Inflammatory macrophage treated with lipopolysaccharide for 1 hour (primary cell): ENCODE data around the gene GPX8.

Experiments
- DNase-seq, 2 donors: peaks; one replicate each; pipeline ENCODE4 v3.0.0-alpha.2; 2020 to 2022

Gene GPX8

GRCh38 chr5:55172937-55173686 is 13.1 kb downstream of the GPX8 start, which contains the start of gene CDC20B:
TSS of gene CDC20B (minus strand) at chr5:55173177. CDS start at chr5:55173000, 177 bp downstream.
- peak; percentile 74 to 80 for DNase-seq

GRCh38 chr5:55173687-55174230 is 13.8 kb downstream of the GPX8 start:
- no peak for DNase-seq

- DNase-seq: no peak
Observed at GRCh38 chr5:55175781-55176175, 15.8 kb downstream of the GPX8 start.

GRCh38 chr5:55176176-55176818 is 16.3 kb downstream of the GPX8 start:
- peak; percentile 25 to 50 for DNase-seq

GRCh38 chr5:55177078-55177477 is 17.1 kb downstream of the GPX8 start:
- DNase-seq: no peak

- no peak for DNase-seq
Observed at GRCh38 chr5:55180016-55180415, 20.0 kb downstream of the GPX8 start.

GRCh38 chr5:55187370-55187769 is 27.4 kb downstream of the GPX8 start:
- no peak for DNase-seq

- no peak for DNase-seq
Observed at GRCh38 chr5:55188656-55189540, 28.9 kb downstream of the GPX8 start.

- DNase-seq: no peak
Observed at GRCh38 chr5:55191165-55191564, 31.2 kb downstream of the GPX8 start.

GRCh38 chr5:55205001-55205400 is 45.0 kb downstream of the GPX8 start:
- DNase-seq: no peak

GRCh38 chr5:55211184-55211874 is 51.4 kb downstream of the GPX8 start:
- no peak for DNase-seq
